SK-N-SH (cell line): ENCODE measurements around the gene PES1. TPM values are rescaled to one million over a fixed set of nuclear protein-coding genes. Genes with fewer than 3 reads are reported as not detected.

Experiments
- CTCF ChIA-PET: fragments of 300-600, 350-600 bp; formaldehyde crosslinking; extraction: SDS; loops from one replicate; lab custom pipeline; 2021; lab: Yijun Ruan, JAX
- POLR2A ChIA-PET: fragments of 350-600 bp; sonication (Branson Sonifier 250); formaldehyde crosslinking; extraction: SDS; loops from one replicate; lab custom pipeline; 2020; ENCODE audit warnings: antibody characterized with exemption, inconsistent platforms; lab: Yijun Ruan, JAX
- DNase-seq: peaks from one replicate; pipeline ENCODE4 v3.0.0; 2012
- H2AFZ ChIP-seq: fragments of 200-600 bp; sonication (generic); 2 replicates; pipeline ENCODE4 v1.8.1; 2016; ENCODE audit warnings: antibody characterized with exemption, mild to moderate bottlenecking, low read depth
- H3F3A ChIP-seq: fragments of 200-600 bp; sonication (generic); replicated peaks from 2 replicates; pipeline ENCODE3; 2016; ENCODE audit warnings: antibody characterized with exemption, mild to moderate bottlenecking; ENCODE audit not compliant: insufficient read depth
- H3K27ac ChIP-seq, 2 experiments: fragments of 200-500 bp in 1 of 2; fragments of 200-600 bp in 1 of 2; sonication (Bioruptor generic) in 1 of 2; sonication (generic), shearing (Covaris generic) in 1 of 2; 2 replicates each; pipeline versions ENCODE4 v1.5.1 to v1.6.1; 2014 to 2016; ENCODE audit warnings: low read depth in 2 of 2, inconsistent platforms in 1 of 2, low read length in 1 of 2, mild to moderate bottlenecking in 1 of 2, mixed read lengths in 1 of 2
- H3K27me3 ChIP-seq: fragments of 200-600 bp; sonication (generic), shearing (Covaris generic); 2 replicates; pipeline ENCODE4 v1.6.1; 2016; ENCODE audit warnings: mixed run types; ENCODE audit not compliant: insufficient read depth
- H3K36me3 ChIP-seq, 2 experiments: fragments of 200-500 bp in 1 of 2; fragments of 200-600 bp in 1 of 2; sonication (Bioruptor generic) in 1 of 2; sonication (generic) in 1 of 2; replicated peaks in 1 of 2; 2 replicates each; pipeline versions ENCODE3 to v1.5.1; 2014 to 2016; ENCODE audit warnings: low read length in 1 of 2, mild to moderate bottlenecking in 1 of 2; ENCODE audit not compliant: insufficient read depth in 2 of 2, control insufficient read depth in 1 of 2
- H3K4me1 ChIP-seq, 2 experiments: fragments of 200-500 bp in 1 of 2; fragments of 200-600 bp in 1 of 2; sonication (Bioruptor generic) in 1 of 2; sonication (generic), shearing (Covaris generic) in 1 of 2; 2 replicates each; pipeline versions ENCODE4 v1.5.1 to v1.6.1; 2014 to 2016; ENCODE audit warnings: low read depth in 1 of 2, low read length in 1 of 2, mixed run types in 1 of 2; ENCODE audit not compliant: insufficient read depth in 2 of 2, control insufficient read depth in 1 of 2
- H3K4me2 ChIP-seq: fragments of 200-600 bp; sonication (generic), shearing (Covaris generic); 2 replicates; pipeline ENCODE4 v1.6.1; 2017; ENCODE audit warnings: mixed run types
- H3K4me3 ChIP-seq, 2 experiments: fragments of 200-500 bp in 1 of 2; fragments of 200-600 bp in 1 of 2; sonication (Bioruptor generic) in 1 of 2; sonication (generic), shearing (Covaris generic) in 1 of 2; 2 replicates each; pipeline versions ENCODE4 v1.5.1 to v1.8.1; 2014 to 2016; ENCODE audit warnings: low read depth in 2 of 2, inconsistent platforms in 1 of 2, low read length in 1 of 2, mild to moderate bottlenecking in 1 of 2, mixed read lengths in 1 of 2, moderate library complexity in 1 of 2
- H3K79me2 ChIP-seq: fragments of 200-600 bp; sonication (generic); 2 replicates; pipeline ENCODE4 v1.8.1; 2017; ENCODE audit warnings: mild to moderate bottlenecking; ENCODE audit not compliant: insufficient read depth
- H3K9ac ChIP-seq: fragments of 200-600 bp; sonication (generic); 2 replicates; pipeline ENCODE4 v1.6.1; 2017; ENCODE audit warnings: mixed run types
- H3K9me2 ChIP-seq: fragments of 200-600 bp; sonication (generic); 2 replicates; pipeline ENCODE4 v1.6.1; 2017; ENCODE audit warnings: mixed run types
- H3K9me3 ChIP-seq: fragments of 200-600 bp; sonication (generic); 2 replicates; pipeline ENCODE4 v1.6.1; 2017; ENCODE audit warnings: mixed run types, mild to moderate bottlenecking, moderate library complexity
- H4K20me1 ChIP-seq: fragments of 200-600 bp; sonication (generic); 2 replicates; pipeline ENCODE4 v1.6.1; 2017; ENCODE audit warnings: mild to moderate bottlenecking, mixed run types; ENCODE audit not compliant: insufficient read depth
- FOXJ3 ChIP-seq: sonication (generic); formaldehyde crosslinking; IDR thresholded peaks from 2 replicates; pipeline ENCODE4 v1.5.1; 2020; ENCODE audit warnings: mild to moderate bottlenecking, missing genetic modification reagents
- GATA2 ChIP-seq: sonication (generic); formaldehyde crosslinking; IDR thresholded peaks from 2 replicates; pipeline ENCODE4 v1.5.0; 2020; ENCODE audit warnings: mild to moderate bottlenecking, missing genetic modification reagents
- MXI1 ChIP-seq: IDR thresholded peaks from 2 replicates; pipeline ENCODE4 v1.6.1; 2012; ENCODE audit warnings: mild to moderate bottlenecking, low read depth, low read length, improper control_type of control experiment
- NRF1 ChIP-seq: IDR thresholded peaks from 2 replicates; pipeline ENCODE4 v1.6.1; 2012; ENCODE audit warnings: low read depth, mild to moderate bottlenecking, low read length
- PBX3 ChIP-seq: IDR thresholded peaks from 2 replicates; pipeline ENCODE4; 2012
- RAD21 ChIP-seq: IDR thresholded peaks from 2 replicates; pipeline ENCODE4 v1.6.1; 2012; ENCODE audit warnings: mild to moderate bottlenecking, low read length
- RFX5 ChIP-seq: IDR thresholded peaks from 2 replicates; pipeline ENCODE4 v1.6.1; 2012; ENCODE audit warnings: mild to moderate bottlenecking, improper control_type of control experiment, low read length
- RXRA ChIP-seq: IDR thresholded peaks from 2 replicates; pipeline ENCODE4 v1.4.0; 2012; ENCODE audit warnings: low read depth, mild to moderate bottlenecking, borderline replicate concordance
- SIN3A ChIP-seq: IDR thresholded peaks from 2 replicates; pipeline ENCODE4 v1.6.1; 2012; ENCODE audit warnings: low read depth, mild to moderate bottlenecking, low read length, moderate library complexity, borderline replicate concordance
- SMC3 ChIP-seq: IDR thresholded peaks from 2 replicates; pipeline ENCODE4 v1.6.1; 2012; ENCODE audit warnings: low read depth, low read length, improper control_type of control experiment
- TAF1 ChIP-seq: IDR thresholded peaks from 2 replicates; pipeline ENCODE4 v1.6.1; 2012; ENCODE audit warnings: low read depth, mild to moderate bottlenecking, low read length, moderate library complexity, borderline replicate concordance
- TEAD4 ChIP-seq: IDR thresholded peaks from 2 replicates; pipeline ENCODE4 v1.4.0; 2012; ENCODE audit warnings: mild to moderate bottlenecking, borderline replicate concordance; ENCODE audit not compliant: insufficient read depth
- YY1 ChIP-seq: IDR thresholded peaks from 2 replicates; pipeline ENCODE4 v1.4.0; 2012; ENCODE audit warnings: low read depth, mild to moderate bottlenecking
- WGBS: methylation state at CpG from one replicate; pipeline ENCODE4 v1.1.6; 2017; ENCODE audit warnings: low lambda C conversion rate; 5-methylcytosine and 5-hydroxymethylcytosine counted together
- polyA plus RNA-seq, 3 experiments: library from polyadenylated mRNA; depleted of rRNA; stranded (reverse); fragments of >200 nt; gene quantifications; 2 replicates each; pipeline ENCODE4 v1.2.3, GENCODE V29; 2012
- TF ChIP-seq, protein P1 (sequence below): IDR thresholded peaks from 2 replicates; pipeline ENCODE4 v1.4.0; 2012; ENCODE audit warnings: low read depth, borderline replicate concordance
- TF ChIP-seq, protein P2 (sequence below): fragments of 150-350 bp; IDR thresholded peaks from 2 replicates; pipeline ENCODE4 v1.6.1; 2016; ENCODE audit warnings: mild to moderate bottlenecking, low read depth, low read length
- TF ChIP-seq, protein P3 (sequence below): fragments of 200-600 bp; sonication (generic); IDR thresholded peaks from 2 replicates; pipeline ENCODE4 v1.6.1; 2017; ENCODE audit warnings: antibody characterized with exemption, mild to moderate bottlenecking, moderate library complexity

The PES1 gene
- polyA plus RNA-seq, 1 of the 3 experiments (the other 2 are of a cell fraction): 109 TPM

GRCh38 chr22:30603801-30604200, 12.1 kb upstream of the PES1 start:
- H3K4me1 ChIP-seq: peaks cover 8 to 10% of the 10 kb centered on the region in 2 experiments; a peak in 2 of 4 replicates
- DNase-seq: no peak
- peaks cover 4% of the 10 kb centered on the region for H3F3A ChIP-seq
- H3K36me3 ChIP-seq: no peaks in the 10 kb centered on the region
- no peak overlapping the region for H3K4me2 ChIP-seq
- no peaks in the 10 kb centered on the region for H4K20me1 ChIP-seq
- WGBS: 86% methylated on average over 3 of the region's 3 CpGs
- no peak overlapping the region for H3K27ac ChIP-seq
- H3K9me2 ChIP-seq: no peaks in the 10 kb centered on the region
- H3K79me2 ChIP-seq: no peaks in the 10 kb centered on the region
- ChIA-PET CTCF (interaction anchor here (1.0 to 1.5 kb wide), 4 partner anchors 10 to 31 kb away, joined by 3 to 5 read pairs (median 4); partner anchors contain the start of gene PES1), POLR2A (no interaction called here)
- H3K27me3 ChIP-seq: no peaks in the 10 kb centered on the region
- no peak overlapping the region for H3K9ac ChIP-seq
- H2AFZ ChIP-seq: no peak overlapping the region
- no peaks in the 10 kb centered on the region for H3K9me3 ChIP-seq
- no peak overlapping the region for H3K4me3 ChIP-seq
- TF ChIP-seq, protein P1, sequence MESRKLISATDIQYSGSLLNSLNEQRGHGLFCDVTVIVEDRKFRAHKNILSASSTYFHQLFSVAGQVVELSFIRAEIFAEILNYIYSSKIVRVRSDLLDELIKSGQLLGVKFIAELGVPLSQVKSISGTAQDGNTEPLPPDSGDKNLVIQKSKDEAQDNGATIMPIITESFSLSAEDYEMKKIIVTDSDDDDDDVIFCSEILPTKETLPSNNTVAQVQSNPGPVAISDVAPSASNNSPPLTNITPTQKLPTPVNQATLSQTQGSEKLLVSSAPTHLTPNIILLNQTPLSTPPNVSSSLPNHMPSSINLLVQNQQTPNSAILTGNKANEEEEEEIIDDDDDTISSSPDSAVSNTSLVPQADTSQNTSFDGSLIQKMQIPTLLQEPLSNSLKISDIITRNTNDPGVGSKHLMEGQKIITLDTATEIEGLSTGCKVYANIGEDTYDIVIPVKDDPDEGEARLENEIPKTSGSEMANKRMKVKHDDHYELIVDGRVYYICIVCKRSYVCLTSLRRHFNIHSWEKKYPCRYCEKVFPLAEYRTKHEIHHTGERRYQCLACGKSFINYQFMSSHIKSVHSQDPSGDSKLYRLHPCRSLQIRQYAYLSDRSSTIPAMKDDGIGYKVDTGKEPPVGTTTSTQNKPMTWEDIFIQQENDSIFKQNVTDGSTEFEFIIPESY: no peak
- TF ChIP-seq TEAD4 (no peak), FOXJ3 (CRISPR knock-in tag) (no peak), NRF1 (no peak), MXI1 (no peak), TAF1 (no peak), PBX3 (no peak), SMC3 (no peak), YY1 (no peak)
- TF ChIP-seq, protein P2, sequence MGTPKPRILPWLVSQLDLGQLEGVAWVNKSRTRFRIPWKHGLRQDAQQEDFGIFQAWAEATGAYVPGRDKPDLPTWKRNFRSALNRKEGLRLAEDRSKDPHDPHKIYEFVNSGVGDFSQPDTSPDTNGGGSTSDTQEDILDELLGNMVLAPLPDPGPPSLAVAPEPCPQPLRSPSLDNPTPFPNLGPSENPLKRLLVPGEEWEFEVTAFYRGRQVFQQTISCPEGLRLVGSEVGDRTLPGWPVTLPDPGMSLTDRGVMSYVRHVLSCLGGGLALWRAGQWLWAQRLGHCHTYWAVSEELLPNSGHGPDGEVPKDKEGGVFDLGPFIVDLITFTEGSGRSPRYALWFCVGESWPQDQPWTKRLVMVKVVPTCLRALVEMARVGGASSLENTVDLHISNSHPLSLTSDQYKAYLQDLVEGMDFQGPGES: no peak

DNA sequence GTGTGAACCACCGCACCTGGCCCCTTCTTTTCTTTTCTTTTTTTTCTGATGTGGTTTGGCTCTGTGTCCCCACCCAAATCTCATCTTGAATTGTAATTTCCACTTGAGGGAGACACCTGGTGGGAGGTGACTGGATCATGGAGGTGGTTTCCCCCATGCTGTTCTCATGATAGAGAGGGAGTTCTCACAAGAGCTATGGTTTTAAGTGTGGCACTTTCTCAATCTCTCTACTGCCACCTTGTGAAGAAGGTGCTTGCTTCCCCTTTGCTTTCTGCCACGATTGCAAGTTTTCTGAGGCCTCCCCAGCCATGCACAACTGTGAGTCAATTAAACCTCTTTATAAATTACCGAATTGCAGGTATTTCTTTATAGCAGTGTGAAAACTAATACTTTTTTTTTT, 10.3 kb upstream of the PES1 start:
- no peaks in the 10 kb centered on the region for H3K36me3 ChIP-seq
- H3K4me3 ChIP-seq: no peak overlapping the region; a peak in 1 of 4 replicates
- H3F3A ChIP-seq: peaks cover 4% of the 10 kb centered on the region
- TF ChIP-seq RFX5 (no peak), RXRA (no peak), SIN3A (no peak), RAD21 (peak; percentile 53), SMC3 (peak; percentile 34; the same call in 1 of the 2 replicates), GATA2 (CRISPR knock-in tag) (no peak)
- TF ChIP-seq, protein P3, sequence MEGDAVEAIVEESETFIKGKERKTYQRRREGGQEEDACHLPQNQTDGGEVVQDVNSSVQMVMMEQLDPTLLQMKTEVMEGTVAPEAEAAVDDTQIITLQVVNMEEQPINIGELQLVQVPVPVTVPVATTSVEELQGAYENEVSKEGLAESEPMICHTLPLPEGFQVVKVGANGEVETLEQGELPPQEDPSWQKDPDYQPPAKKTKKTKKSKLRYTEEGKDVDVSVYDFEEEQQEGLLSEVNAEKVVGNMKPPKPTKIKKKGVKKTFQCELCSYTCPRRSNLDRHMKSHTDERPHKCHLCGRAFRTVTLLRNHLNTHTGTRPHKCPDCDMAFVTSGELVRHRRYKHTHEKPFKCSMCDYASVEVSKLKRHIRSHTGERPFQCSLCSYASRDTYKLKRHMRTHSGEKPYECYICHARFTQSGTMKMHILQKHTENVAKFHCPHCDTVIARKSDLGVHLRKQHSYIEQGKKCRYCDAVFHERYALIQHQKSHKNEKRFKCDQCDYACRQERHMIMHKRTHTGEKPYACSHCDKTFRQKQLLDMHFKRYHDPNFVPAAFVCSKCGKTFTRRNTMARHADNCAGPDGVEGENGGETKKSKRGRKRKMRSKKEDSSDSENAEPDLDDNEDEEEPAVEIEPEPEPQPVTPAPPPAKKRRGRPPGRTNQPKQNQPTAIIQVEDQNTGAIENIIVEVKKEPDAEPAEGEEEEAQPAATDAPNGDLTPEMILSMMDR: peak; percentile 57
- ChIA-PET POLR2A (interaction anchor here (0.7 kb wide), 1 partner anchor 11 kb away, joined by 3 read pairs; no protein-coding TSS in a partner anchor), CTCF (interaction anchor here (0.7 to 2.4 kb wide), 11 partner anchors 9 to 175 kb away, joined by 3 to 13 read pairs (median 3); no protein-coding TSS in a partner anchor)
- H3K9me2 ChIP-seq: no peaks in the 10 kb centered on the region
- H3K79me2 ChIP-seq: no peaks in the 10 kb centered on the region
- H2AFZ ChIP-seq: no peak overlapping the region
- H3K27ac ChIP-seq: no peak overlapping the region
- no peaks in the 10 kb centered on the region for H3K27me3 ChIP-seq
- peaks cover 2 to 6% of the 10 kb centered on the region in 2 experiments; a peak in 2 of 4 replicates for H3K4me1 ChIP-seq
- no peaks in the 10 kb centered on the region for H4K20me1 ChIP-seq
- no peak overlapping the region for H3K4me2 ChIP-seq
- DNase-seq: no peak
- H3K9ac ChIP-seq: no peak overlapping the region
- 56% methylated on average over 3 of the region's 3 CpGs for whole genome bisulfite sequencing
- H3K9me3 ChIP-seq: no peaks in the 10 kb centered on the region
